ENCODE data around the gene ARHGAP6.

Gene ARHGAP6

DNA sequence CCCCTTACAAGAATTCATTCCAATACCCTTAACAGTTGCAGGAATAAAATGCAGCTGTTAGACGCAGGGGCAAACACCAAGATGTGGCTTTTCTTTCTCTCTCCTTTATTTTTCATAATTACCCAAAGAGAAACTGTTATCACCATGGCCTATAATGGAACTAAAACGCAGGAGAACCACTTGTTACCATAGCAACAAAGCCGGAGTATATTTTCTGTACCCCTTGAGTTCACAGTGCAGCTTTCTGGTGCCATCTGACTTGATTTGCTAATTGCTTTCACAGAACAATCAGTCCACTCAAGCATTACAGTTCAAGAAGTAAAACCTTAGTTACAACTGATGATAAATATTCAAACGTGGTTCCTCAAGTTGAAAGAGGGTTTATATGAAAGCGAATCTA, 214.6 kb downstream of the ARHGAP6 start:
- DNase-seq, result no peak

DNA sequence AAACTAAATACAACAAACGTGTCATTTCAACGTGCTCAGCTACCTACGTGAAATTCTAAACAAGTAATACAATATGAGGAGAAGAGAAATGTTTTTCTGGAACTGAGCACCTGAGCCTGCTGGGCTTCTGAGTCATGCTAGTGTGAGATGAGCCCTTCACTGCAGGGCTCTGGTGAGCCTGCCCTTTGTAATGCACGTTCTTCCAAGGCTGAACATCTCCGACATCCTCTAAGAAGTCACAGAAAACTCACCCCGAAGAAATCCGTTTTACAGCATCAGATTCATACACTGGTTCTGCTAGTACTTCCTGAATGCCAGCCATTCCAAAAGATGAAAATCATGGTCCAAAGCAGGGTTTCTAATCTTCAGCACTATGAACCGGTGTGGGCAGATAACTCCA, 215.4 kb downstream of the ARHGAP6 start:
- no peak for DNase-seq

DNA sequence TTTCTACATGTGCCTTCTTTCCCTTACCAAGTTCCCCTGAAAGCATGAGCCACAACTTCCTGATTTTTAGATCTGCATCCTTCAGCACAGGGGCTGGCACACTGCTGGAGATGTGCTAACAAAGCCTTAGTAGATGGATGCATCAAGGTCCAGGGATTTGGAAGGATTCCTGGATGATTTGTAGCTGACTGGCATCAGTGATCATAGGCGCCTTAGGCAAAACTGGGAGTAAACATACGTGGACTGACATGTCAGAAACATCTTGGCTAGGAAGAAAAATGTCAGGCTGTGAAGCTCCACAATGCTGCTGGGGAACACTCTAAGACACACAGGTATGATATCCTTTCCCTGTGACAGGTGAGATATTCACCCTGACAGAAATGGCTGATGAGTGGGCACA, 216.1 kb downstream of the ARHGAP6 start:
- no peak for DNase-seq

DNA sequence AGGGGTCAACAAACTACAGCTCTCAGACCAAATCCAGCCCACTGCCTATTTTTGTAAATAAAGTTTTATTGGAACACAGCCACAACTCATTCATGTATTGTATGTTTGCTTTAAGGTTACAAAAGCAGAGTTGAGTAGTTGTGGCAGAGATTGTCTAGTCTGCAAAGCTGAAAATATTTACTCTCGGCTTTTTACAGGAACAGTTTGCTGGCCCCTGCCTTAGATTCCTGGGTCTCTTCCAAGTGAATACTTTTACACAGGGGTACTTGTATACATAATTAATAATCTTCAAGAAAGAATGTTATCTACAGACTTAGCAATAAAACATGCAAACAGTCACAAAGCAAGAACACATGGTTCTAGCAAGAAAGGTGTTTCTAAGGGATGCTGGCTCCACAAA, 218.3 kb downstream of the ARHGAP6 start:
- DNase-seq, result no peak

DNA sequence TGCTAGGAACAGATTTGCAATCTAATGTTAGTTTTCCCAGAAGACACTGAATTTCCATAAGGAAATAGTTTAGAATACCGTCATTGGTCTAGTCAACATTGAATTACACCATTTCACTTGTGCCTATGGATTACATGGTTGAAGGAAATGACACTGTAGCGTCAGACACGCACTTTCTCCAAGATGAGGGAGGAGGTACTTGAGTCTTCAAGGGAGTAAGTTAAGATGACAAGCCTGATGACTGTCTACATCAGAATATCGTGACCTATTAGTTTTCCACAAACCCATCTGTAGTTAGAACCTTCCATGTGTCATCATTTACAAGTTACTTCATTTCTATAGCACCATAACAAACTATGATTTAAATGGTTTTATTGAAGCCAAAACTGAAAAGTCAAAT, 218.8 kb downstream of the ARHGAP6 start:
- DNase-seq, result no peak

DNA sequence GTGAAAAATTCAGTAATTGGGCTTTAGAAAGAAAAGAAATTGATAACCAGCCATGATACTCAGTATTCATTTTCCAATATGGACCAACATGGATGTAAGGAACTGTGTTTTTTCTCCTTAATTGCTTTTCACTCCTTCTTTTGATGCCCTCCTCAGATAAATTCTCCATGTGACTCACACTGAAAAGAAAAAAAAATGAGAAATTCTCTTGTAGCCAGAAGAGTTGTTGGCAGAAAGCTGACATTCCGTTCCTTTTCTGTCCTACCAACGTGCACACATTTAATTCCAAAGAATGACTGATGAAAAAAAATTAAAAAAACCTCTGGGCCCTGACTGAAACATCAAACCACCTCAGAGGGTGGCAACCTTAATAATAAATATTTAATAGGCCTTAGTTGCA, 219.4 kb downstream of the ARHGAP6 start:
- no peak for DNase-seq

DNA sequence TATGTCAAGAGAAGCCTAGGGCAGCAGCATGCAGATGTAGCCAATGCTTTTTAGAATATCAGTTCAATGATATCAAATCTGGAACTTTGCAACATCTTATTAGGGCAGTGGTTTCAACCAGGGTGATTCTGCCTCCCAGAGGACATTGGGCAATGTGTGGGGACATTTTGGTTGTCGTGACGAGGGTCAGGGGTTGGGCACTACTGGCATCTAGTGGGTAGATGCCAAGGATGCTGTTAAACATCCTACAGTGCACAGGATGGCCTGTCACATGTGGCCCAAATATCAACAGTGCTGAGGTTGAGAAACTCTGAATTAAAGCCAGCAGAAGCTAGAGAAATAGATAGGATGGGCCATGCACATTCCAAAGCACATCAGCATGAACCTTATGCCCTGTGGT, 220.2 kb downstream of the ARHGAP6 start:
- no peak for DNase-seq

DNA sequence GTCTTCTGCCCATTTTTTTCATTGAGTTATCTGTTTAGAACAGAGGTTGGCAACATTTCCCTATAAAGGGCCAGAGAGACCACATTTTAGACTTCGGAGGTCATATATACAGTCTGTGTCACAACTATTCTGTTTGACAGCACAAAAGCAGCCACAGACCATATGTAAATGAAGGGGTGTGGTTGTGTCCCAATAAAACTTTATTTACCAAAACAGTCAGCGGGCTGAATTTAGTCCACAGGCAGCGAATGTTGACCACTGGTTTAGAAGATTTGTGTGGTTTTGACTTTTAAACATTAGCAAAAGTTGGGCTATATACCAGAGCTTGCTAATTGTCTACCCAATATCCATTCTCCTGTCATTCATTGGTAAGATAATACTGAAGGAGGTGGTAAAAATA, 221.7 kb downstream of the ARHGAP6 start:
- no peak for DNase-seq

DNA sequence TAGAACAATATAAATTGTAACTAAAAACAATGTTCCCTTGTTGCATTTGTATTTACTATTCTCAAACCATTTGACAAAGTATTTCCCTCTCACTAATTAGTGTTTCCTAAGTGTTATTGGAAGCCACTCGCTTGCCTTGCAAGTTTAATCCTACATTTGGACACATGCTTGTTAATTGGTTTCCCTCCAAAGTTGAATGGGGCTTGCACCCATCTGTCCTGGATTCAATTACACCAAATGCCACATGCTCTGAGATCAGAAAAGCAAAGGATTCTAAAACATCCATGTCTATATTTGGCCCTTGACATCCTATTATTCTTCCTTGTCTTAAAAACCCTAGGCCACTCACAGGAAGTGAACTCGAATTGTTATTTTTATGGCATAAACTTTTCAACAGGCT, 225.9 kb downstream of the ARHGAP6 start:
- no peak for DNase-seq

DNA sequence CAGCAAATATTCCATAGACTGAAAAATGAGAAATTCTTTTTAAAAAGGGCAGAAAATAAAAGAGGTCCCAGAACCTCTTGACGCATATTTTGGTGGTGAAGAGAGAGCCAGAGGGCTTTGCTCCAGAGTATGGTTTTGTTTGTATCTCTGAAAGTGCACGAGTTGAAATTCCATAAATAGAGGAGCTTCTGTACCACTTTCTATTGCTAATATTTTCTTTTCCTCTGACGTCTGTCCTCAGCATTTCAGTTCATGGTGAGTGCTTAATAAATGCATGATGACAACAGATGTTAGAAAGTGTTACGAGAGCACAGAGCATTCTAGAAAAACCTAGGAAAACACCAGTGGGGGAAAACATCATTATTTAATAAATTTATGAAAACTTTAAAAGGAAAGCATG, 227.0 kb downstream of the ARHGAP6 start:
- no peak for DNase-seq

DNA sequence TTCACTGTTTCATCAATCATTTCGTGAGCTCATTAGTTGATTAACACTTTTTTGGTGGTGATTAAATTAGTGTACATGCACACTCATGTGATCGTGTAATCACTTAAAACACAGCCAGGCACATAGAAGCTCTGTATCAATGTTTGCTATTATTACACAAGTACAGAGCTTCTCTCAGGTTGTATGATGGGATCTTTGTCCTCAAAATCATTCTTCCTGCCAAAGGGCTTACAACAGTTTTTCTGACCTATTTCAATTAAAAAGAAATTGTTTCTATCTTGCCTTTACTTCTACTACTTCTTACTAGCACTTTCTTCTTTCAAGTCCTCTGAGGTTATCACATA, 227.4 kb downstream of the ARHGAP6 start:
- no peak for DNase-seq

DNA sequence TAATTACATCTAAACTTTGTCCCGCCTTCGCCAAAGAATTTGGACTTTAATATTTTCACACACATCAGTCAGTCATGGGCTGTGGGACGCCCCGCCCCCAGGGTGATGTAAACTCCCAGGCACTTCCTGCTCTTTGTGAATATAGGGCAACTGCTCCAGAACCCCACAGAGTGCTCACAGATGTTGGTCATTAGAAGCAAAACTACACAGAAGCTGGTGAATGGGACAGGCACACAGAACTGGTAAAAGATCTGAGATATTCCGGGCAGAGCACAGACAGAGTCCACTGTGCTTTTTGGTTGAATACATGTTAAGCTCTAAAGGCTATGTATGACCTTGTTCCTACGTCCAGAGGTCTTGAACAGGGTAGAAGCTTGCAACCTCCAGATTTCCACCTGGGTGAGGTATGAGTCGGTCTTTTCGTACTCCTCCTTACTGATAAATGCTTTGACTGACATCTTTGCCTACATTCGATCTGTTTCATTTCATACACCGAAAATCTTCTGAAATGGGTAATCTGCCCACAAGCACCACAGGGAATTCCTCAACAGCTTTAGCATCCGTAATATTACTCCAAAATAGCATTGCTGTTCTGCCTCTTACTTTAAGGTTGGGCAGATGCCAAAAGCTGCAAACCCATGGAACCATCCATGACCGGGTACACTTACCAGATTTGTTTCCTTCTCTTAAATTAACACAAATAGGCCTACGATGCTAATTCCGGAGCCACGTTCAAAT, 227.9 kb downstream of the ARHGAP6 start:
- DNase-seq, result no peak

DNA sequence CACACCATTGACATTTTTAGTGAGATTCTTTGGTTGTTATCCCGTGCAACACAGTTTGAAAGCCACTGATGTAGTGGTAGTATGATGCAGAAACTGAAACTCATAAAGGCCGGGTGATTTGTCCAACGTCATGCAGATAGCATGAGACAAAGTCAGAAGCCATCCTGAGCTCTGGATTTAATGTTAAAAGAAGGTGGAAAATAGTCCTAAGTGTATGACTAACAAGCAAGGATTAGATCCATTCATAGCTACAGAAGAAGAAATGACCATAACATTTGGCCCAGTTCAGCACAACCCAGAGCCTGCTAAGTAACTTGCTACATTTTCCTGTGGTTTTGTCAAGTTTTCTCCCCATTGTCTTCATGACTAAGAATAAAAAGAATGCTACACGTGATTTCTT, 230.2 kb downstream of the ARHGAP6 start:
- no peak for DNase-seq

DNA sequence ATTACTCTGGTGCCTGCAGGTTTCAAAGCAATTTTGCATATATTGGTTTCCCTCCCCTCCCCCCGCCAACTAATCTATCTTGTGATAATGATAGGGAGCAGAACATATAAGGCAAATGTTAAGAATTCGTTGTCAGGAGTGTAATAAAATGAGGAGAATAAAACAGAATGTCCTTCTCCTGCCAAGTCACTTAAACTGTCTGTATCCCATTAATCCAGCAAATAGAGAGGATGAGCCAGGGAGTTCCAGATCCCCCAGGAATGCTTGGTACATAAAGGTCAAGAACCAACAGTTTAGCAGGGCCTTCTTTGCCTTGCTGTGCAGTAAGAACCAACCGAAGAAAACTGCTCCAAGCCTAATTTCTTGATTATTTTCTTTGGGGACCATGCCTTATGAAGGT, 231.1 kb downstream of the ARHGAP6 start:
- no peak for DNase-seq

DNA sequence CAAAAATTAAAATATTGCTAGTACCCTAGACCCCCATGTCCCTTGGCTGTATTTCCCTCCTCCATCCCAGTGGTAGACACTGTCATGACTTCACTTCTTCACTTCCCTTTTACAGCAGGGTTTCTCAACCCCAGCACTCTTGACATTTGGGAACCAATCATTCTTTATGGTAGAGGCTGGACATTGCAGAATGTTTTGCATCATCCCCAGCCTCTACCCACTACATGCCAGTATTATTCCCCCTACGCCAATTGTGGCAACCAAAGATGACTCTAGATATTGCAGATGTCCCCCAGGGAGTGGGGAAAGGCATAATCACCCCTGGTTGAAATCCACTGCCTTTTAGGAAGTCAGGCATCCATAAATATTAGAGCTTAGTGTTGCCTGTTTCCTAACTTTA, 233.9 kb downstream of the ARHGAP6 start:
- no peak for DNase-seq

DNA sequence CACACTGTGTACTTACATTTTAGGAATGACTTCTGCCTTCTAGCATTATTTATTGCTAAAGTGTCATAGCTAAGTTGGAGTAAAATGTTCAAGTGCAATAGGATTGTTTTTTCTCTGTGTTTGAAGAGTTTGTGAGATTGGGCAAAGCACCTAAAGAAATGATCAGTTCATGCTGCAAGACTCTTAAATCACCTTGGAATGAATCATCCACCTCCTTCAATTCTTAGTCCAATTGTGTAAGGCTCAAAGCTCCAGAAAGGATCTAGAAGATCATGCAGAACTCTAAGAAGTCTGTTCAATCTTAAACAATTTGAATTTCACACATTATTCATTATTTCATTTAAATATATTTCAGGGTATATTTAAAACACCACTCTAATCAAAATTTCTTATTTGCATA, 235.4 kb downstream of the ARHGAP6 start:
- DNase-seq, result no peak

DNA sequence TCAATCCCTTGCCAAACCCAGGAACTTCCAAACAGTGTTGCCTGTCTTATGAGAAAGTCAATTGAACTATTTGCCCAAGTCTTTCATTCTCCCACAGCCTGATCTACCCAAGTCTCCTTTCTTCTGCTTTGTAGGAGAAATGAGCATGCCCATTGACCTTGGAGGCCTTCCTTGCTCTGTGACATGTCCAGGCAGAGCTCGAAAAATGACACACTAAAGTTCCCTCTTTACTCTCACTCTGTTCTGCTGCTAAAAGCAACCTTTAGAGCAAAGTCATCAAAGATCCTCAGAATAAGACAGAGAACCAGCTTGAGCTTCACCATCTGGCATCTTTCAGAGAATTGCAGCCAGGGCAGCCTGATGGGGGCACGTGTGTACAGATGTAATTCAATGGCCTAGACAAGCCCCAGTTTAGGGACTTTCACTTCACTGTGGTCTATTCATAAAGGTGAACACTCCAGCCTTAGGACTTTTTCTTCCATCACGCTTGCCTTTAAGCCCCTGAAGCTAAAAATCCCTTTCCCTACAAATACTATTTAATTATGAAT, 236.1 kb downstream of the ARHGAP6 start:
- no peak for DNase-seq

DNA sequence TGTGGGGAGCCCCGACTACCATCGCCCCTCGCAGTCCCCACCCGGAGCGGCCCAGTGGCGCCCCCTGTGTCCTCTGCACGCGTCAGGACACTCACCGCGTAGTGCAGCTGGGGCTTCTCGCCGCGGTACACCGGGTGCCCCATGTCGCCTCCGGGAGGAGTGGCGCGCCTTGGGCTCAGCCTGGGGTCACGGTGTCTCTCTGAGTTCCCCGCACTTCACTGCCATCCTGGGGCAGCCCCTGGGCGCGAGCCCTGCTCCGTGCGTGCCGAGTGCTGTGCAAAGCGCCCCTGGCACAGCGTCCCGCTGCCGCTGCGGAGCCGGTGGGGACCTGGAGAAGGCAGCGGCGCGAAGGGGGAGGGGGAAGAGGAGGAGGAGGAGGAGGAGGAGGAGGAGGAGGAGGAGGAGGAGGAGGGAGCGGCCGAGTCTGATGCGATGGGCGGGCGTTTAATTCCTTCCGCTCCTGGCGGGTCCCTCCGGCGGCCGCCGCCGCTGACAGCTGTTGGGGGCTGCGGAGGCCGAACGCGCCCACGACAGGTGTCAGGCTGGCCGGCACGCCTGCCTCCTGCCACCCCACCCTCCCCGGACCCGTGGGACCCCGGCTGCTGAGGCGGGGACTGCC, 238.2 kb downstream of the ARHGAP6 start:
- no peak for DNase-seq

DNA sequence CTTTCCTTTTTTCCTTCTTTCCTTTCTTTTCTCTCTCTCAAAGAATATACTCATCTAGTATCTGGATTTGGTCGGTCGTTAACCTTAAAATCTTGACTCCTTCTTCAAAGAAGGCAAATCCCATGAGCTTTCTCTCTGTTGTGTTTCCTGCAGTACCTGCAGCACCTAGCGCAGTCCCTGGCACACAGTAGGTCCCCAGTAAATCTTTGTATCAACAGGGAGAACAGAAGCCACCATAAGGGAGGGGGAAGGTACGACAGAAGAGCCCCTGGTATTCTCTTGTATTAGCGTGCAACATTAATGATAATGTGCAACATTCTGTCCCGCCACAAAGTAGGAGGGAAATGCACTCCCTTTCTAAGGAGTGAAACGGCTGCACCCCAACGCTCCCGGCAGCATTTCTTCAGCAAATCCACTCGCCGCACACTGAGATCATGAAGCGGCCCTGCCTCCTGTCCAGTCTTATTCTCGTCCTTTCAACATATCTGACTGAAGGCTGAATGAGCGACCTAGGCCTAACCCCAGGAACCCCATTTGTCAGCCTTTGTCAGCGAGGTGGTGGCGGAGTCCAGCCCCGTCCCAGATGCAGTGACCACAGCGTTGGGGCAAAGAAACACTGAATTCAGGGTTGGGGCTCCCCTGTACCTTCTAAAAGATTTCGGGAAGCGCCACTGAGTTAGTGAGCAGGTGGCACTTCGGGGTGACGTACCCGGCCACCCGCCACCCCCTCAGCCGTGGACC, 238.8 kb downstream of the ARHGAP6 start:
- DNase-seq, result no peak

DNA sequence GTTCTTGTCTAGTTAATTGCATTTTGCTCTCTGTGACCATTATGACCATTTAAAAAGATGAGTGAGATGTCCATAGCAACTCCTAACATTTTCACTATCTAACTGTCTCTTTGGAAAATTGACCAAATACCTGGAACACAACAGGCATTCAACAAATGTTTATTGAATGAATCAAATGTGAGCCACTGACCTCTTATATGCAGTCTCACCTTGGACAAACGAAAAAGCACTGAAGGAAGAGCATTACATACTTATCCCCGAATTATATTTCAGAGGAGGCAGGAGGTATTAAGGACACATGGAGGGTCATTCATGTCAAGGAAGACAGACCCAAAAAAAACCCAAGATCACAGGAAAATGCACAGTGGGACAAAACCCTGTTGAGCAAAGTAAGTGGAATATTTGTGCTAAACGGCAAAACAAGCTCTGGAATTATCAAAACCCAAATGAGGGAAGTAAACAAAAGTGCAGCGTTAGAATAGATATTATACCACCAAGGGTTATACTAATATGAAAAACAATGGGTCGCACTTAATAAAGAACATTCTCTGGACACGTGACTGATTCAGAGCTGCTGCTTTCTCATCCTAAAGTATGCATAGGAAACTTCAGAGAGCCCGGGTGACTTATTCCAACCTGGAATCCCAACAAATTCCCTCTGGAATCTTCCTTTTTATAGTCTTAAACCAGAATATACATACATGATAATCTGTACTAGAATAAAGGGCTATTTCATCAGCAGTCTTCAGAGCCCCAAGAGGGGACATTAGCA, 240.6 kb downstream of the ARHGAP6 start:
- no peak for DNase-seq

DNA sequence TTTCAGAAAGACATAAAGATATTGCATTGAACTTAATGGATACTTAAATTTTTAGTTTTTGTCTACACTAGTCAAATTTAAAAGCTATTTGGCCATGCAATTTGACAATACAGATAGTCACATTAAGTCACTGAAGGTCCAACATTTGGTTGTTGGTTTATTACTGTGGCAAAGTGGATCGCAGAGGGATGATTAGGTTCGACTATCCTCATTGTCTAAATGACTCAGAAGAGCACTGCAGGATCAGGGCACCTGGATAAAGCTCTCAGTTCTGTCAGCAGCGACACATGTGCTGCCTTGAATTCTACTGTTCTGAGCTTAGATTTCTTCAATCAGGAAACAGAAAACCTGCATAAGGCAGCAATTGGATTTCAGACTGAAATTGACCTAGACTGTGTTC, 241.8 kb downstream of the ARHGAP6 start:
- no peak for DNase-seq

DNA sequence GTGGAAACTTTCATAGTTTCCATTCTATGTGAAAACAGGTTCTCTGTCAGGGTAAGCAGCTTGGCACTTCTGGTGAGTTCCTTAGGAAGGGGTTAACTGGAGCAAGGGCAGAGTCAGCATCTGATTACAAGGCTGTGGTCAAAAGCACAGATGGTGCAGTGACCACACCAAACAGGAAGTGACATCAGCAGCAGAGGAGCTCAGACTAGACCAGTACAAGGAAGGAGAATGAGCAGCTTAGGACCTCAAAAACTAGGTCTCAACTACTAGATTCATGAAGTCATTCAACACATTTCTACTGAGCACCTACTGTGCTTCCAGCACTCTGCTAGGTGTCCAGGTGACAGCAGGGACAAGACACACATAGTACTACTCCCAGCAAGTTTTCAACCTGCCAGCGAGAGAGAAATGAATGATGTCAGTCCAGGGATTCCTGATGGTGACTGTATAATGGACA, 242.3 kb downstream of the ARHGAP6 start:
- no peak for DNase-seq

DNA sequence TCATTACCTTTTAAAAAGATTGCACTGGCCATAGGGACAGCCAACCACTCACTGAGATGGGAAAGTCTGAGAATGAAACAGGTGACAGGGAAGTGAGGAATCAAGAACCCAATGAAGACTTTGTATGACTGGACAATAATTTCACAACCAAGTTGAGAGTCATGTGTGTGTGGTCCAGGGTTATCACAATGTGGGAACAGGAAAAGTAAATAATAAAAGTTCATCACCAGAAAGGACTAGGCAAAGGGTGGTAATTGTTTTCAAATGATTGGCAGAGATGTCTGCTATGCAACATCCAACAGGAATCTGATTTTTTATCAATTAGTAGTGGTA, 243.2 kb downstream of the ARHGAP6 start:
- no peak for DNase-seq

All from stimulated activated naive CD4-positive, alpha-beta T cell treated with Interleukin-2 at 50 U/mL for 16 hours (primary cell).